ENCODE data around the gene TAPT1.

DNA sequence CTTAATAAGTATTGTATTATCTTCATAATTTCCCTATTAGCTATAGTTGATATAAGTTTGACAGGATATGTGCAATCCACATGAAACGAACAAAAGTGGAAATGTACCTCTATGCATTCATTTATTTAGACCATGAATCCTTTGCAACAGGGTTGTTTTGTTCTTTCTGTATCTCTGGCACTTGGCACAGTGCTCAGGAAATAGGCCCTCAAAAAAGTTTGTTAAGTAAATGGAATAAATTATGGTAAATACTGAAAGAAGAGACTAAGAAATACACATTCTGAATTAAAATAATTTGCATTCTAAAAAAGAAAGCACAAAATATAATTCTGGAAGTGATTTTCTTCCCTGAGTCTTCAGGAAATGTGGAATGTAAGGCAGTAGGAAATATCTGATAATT lies 39.3 kb downstream of the TAPT1 start:
- TF ChIP-seq, protein P1, sequence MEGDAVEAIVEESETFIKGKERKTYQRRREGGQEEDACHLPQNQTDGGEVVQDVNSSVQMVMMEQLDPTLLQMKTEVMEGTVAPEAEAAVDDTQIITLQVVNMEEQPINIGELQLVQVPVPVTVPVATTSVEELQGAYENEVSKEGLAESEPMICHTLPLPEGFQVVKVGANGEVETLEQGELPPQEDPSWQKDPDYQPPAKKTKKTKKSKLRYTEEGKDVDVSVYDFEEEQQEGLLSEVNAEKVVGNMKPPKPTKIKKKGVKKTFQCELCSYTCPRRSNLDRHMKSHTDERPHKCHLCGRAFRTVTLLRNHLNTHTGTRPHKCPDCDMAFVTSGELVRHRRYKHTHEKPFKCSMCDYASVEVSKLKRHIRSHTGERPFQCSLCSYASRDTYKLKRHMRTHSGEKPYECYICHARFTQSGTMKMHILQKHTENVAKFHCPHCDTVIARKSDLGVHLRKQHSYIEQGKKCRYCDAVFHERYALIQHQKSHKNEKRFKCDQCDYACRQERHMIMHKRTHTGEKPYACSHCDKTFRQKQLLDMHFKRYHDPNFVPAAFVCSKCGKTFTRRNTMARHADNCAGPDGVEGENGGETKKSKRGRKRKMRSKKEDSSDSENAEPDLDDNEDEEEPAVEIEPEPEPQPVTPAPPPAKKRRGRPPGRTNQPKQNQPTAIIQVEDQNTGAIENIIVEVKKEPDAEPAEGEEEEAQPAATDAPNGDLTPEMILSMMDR (conservative IDR thresholded peaks at IDR 0.05): no peak
- no peak for TF ChIP-seq EZH2 (IDR thresholded peaks at IDR 0.05; ENCODE audit: low read depth)

All from PC-9 (cell line).